OCI-LY1 (cell line): ENCODE measurements around the gene SFT2D1.

Experiments
- CTCF ChIP-seq: fragments of 200-600 bp; sonication (generic), shearing (Covaris generic); IDR thresholded peaks from 2 replicates; pipeline ENCODE4 v1.5.1; 2017; ENCODE audit warnings: mild to moderate bottlenecking, antibody characterized with exemption, low read length, moderate library complexity, mixed read lengths
- EZH2 ChIP-seq: fragments of 200-600 bp; sonication (generic), shearing (Covaris generic); IDR thresholded peaks from 2 replicates; pipeline ENCODE4 v1.8.0; 2017; ENCODE audit warnings: borderline replicate concordance, mixed run types, mild to moderate bottlenecking, antibody characterized with exemption, low read length, moderate library complexity, mixed read lengths

GRCh38 chr6:166293731-166294584 lies 48.4 kb downstream of the SFT2D1 start:
- TF ChIP-seq CTCF (no peak), EZH2 (no peak)
